ENCODE results near the gene CTAG1A.

The CTAG1A gene

GRCh38 chrX:154592505-154592904 lies 7.6 kb downstream of the CTAG1A start:
- Mint-ChIP-seq H3K27ac (no peak overlapping the region), H3K4me1 (no peaks in the 10 kb centered on the region), H3K9me3 (peaks cover 22% of the 10 kb centered on the region), H3K27me3 (ENCODE audit: low read depth) (no peaks in the 10 kb centered on the region), H3K36me3 (ENCODE audit: low read depth) (no peaks in the 10 kb centered on the region), H3K4me3 (no peak overlapping the region)
- TF ChIP-seq CTCF (IDR thresholded peaks at IDR 0.05; ENCODE audit: unreplicated experiment in 3 of 3) = no peak

- Mint-ChIP-seq H3K27ac (no peak overlapping the region), H3K4me3 (no peak overlapping the region), H3K36me3 (ENCODE audit: low read depth) (no peaks in the 10 kb centered on the region), H3K4me1 (no peaks in the 10 kb centered on the region), H3K9me3 (peaks cover 28% of the 10 kb centered on the region), H3K27me3 (ENCODE audit: low read depth) (no peaks in the 10 kb centered on the region)
- TF ChIP-seq CTCF (IDR thresholded peaks at IDR 0.05; ENCODE audit: unreplicated experiment in 3 of 3) = no peak
Observed at GRCh38 chrX:154593201-154593600, 8.3 kb downstream of the CTAG1A start.

DNA sequence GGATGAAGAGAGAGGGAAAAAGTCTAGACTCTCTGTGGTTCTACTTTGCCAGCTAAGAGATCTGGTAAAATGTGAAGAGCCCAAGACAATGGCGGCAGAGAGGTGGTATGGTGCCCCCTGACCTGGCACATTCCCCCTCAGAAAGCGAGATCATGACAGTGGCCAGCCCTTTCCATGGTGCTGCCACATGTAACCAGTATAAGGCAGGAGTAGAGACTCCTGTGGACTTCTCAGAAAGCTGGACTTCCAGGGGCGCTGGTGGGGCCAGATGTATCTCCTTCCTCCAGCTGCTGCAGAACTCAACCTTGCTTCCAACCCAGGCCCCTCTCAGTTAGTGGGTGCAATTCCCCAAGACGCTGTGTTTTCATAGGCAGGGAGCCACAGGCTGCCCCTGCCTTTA lies 9.6 kb downstream of the CTAG1A start:
- Mint-ChIP-seq H3K9me3 (peaks cover 35% of the 10 kb centered on the region), H3K4me1 (no peaks in the 10 kb centered on the region), H3K4me3 (no peak overlapping the region), H3K27me3 (ENCODE audit: low read depth) (no peaks in the 10 kb centered on the region), H3K27ac (no peak overlapping the region), H3K36me3 (ENCODE audit: low read depth) (no peaks in the 10 kb centered on the region)
- TF ChIP-seq CTCF (IDR thresholded peaks at IDR 0.05; ENCODE audit: unreplicated experiment in 3 of 3) = no peak

DNA sequence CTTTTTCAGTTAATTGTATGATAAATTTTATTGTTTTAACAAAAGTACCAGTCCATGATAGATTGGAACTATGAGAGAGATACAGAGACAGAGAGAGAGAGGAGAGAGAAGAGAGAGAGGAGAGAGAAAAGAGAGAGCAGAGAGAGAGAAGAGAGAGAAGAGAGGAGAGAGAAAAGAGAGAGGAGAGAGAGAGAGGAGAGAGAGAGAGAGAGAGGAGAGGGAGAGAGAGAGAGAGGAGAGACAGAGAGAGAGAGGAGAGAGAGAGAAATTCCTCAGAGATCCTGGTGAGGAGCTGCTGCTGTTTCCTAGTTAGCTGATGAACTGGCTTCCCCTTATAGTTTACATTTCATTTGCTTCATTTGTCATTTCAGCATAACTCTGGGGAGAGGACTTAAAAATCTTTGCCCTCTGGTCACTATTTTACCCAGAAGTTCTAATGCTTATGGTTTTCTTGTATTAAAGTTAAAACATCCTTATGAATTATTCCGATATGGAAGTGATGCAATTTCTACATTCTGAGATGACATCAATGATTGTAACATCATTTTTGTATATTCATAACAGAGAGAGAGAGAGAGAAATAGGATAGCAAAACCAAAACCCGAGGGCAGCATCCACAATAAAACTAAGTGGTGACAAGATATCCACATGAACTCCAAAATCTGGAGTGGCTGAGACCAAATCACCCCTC lies 10.8 kb downstream of the CTAG1A start:
- TF ChIP-seq CTCF (IDR thresholded peaks at IDR 0.05; ENCODE audit: unreplicated experiment in 3 of 3) = no peak
- Mint-ChIP-seq H3K27ac (no peak overlapping the region), H3K36me3 (ENCODE audit: low read depth) (no peaks in the 10 kb centered on the region), H3K9me3 (peaks cover 39% of the 10 kb centered on the region), H3K4me1 (no peaks in the 10 kb centered on the region), H3K27me3 (ENCODE audit: low read depth) (no peaks in the 10 kb centered on the region), H3K4me3 (no peak overlapping the region)

DNA sequence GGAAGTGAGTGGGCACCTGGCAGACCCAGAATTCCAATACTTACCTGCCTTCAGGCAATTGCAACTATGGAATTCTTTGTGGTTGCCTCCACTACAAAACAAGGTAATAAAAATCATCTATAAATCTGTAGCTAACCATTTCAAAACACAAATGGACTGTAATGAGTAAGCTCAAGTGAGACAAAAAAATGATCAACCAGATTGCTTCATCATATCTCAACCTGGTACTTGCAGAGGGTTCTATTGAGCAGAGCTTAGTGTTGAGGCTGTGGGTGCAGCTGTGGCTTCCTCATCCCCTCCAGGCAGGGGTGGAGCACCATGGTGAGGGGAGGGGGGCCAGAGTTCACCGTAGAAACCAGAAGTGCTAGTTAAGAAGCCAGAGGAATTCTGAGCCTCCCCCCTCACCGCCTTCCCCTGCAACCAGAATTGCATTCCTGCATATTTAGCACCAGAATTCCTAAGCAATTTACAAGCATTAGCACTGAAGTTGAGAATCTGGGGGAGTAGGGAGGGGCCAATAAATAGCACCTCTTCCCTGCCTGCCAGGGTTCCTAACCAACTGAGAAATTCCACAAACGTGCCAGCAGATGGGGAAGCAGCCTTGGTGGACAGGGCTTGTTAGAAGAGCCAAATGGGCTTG lies 11.5 kb downstream of the CTAG1A start:
- H3K4me1 Mint-ChIP-seq = no peaks in the 10 kb centered on the region
- H3K27ac Mint-ChIP-seq = no peak overlapping the region
- TF ChIP-seq CTCF (IDR thresholded peaks at IDR 0.05; ENCODE audit: unreplicated experiment in 3 of 3) = no peak
- H3K36me3 Mint-ChIP-seq (ENCODE audit: low read depth) = no peaks in the 10 kb centered on the region
- H3K9me3 Mint-ChIP-seq = peaks cover 39% of the 10 kb centered on the region
- no peaks in the 10 kb centered on the region for H3K27me3 Mint-ChIP-seq (ENCODE audit: low read depth)
- H3K4me3 Mint-ChIP-seq = no peak overlapping the region

DNA sequence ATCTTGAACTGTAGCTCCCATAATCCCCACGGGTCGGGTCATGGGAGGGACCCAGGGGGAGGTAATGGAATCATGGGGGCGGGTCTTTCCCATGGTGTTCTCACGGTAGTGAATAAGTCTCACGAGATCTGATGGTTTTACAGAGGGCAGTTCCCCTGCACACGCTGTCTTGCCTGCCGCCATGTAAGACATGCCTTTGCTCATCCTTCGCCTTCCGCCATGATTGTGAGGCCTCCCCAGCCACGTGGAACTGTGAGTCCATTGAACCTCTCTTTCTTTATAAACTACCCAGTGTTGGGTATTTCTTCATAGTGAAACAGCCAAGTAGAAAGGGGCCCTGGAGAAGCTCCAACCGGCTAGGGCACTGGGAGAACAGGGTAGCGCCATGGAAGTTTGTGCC lies 12.3 kb downstream of the CTAG1A start:
- H3K4me3 Mint-ChIP-seq = no peak overlapping the region
- H3K27me3 Mint-ChIP-seq (ENCODE audit: low read depth) = no peaks in the 10 kb centered on the region
- H3K9me3 Mint-ChIP-seq = peaks cover 36% of the 10 kb centered on the region
- H3K36me3 Mint-ChIP-seq (ENCODE audit: low read depth) = no peaks in the 10 kb centered on the region
- H3K27ac Mint-ChIP-seq = no peak overlapping the region
- TF ChIP-seq CTCF (IDR thresholded peaks at IDR 0.05; ENCODE audit: unreplicated experiment in 3 of 3) = no peak
- H3K4me1 Mint-ChIP-seq = no peaks in the 10 kb centered on the region
